ENCODE data around the gene AJAP1.
"Not testable (repeated sequence)": the region's sequence is repeated elsewhere in the genome, so short reads cannot be mapped to it uniquely, and the experiment has no call there.

Gene AJAP1

DNA sequence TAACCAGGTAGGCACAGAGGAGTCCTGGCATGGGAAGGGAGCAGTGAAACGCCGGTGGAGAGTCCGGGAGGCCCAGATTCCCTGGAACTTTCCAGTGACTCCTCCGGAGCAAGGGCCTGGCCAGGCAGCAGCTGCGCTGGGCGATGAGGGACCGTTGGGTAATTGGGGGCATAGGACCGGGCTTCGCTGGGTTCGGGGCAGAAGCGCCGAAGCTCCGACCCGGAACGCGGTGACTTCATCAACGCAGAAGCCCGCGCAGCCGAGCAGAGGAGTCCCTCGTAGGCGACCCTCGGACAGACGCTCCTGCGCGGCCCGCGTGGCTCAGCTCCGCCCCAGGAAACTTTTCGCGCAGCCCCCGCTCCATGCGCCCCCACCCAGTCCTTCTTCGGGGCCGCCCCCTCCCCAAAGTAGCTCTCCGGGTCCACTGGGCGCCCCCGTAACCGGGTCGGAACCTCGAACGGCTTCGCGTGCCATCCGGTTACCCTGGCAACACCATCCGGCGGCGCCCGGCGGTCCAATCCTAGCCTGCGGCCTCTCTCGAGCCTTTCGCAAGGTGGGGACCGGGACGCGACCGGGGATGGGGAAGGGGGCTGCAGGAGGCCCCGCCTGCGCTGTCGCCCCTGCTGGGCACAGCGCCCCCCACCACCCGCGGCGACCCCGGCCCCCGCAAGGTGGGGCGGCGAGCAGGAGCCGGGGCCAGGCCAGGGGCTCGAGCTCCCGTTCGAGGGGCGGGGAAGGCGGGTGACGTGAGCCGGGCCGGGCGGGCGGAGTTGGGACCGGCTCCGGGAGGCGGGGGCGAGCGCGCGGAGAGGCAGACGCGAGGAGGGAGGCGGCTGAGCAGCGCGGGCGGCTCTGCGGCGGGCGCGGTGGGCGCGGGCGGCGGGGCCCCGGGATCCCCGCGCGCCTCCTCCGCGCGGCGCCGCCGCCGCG is at the start of gene AJAP1:
Gene AJAP1, plus strand, starts transcription at position 814 of the 930 bp plus-strand sequence. CDS start 817 bp downstream, outside the sequence.
- DNase-seq = no peak

DNA sequence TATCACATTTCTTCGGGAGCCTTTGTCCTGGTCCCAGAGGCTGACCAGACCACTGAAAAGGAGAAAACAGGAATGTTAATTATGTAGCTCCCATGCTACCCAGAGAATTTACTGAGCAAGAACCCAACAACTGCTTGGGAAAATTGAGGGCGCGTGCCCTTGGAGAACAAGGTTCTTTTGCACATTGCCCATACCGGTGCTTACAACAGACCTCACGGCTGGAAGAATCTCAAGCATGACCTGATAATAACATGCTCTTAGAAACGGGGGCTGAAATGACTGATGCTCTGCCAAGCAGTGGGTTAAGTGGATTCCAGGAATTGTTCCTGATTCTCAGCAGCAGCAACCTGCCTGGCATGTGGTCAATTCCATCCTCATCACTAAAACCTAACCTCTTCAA is 49.3 kb upstream of the AJAP1 start:
- DNase-seq = no peak

- DNase-seq = no peak
These were observed 42.7 kb upstream of the AJAP1 start for GRCh38 chr1:4611563-4612341.

DNA sequence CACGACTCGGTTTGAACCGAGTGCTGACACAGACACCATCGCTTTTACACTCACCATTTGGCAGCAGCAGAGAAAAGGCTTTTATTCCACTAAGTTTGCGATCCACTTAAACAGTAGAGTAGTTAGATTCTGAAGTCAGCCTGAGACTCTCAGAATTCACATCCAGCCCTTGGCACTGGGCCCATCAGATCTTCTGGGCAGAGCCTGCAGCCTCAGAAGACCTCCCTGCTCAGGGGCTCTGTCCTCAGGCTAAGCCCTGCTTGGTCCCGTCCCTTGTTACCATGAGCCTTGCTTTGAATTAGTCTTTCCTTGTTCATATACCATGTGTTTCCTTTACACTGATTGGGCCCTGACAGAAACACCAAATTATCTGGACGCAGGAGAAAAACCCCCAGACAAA is 41.4 kb upstream of the AJAP1 start:
- no peak for DNase-seq

DNA sequence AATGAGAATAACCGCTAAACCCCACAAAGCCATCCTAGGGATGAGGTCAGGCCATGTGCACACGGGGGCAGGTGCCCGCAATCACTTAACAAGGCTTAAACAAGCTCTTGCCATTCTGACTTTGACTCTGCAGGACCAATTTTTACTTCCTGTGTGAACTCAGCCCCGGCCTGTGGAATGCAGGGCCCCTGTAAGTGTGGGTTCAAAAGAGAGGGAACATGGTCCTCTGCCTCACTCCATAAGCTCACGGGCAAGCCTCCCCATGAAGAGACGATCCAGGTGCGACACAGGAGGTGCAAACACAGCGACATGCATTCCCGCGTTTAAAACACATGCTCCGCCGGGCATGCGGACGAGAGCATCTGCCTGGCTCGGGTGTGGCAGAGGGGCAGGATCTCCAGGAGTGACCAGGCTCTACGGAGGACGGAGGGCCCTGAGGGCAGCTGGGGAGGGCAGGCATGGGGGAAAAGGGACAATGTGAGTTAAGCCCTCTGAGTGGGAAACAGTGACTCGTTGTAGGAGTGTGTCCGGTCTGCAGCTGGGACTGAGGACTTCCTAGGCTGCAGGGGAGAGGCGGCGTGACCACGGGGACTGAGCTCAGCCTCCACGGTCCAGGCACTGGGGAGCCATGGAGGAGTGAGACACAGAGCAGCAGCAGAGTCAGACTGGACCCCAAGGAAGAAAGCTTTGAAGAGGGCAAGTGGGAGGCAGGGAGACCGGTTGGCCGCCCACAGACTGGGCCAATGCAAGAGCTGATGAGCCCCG is 40.6 kb upstream of the AJAP1 start:
- no peak for DNase-seq

- no peak for DNase-seq
These were observed 39.9 kb upstream of the AJAP1 start for GRCh38 chr1:4614371-4615137.

DNA sequence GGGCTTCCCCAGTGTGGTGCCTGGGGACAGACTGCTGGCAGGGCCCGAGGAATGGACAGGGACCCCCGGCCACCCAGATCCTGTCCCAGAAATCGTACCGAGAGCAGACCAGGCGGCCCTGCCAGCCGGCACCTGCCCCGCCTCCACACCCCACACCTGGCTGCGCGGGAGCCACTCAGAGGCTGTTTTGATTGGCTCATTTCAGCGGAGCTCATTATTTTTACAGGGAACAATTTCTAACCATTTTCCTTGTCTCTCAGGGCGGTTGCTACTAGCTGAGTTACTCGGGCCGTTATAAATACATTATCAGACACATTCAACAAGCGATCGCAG is 39.3 kb upstream of the AJAP1 start:
- DNase-seq = no peak

- DNase-seq = no peak
These were observed 38.9 kb upstream of the AJAP1 start for GRCh38 chr1:4615501-4615900.

- no peak for DNase-seq
These were observed 37.5 kb upstream of the AJAP1 start for GRCh38 chr1:4616831-4617465.

DNA sequence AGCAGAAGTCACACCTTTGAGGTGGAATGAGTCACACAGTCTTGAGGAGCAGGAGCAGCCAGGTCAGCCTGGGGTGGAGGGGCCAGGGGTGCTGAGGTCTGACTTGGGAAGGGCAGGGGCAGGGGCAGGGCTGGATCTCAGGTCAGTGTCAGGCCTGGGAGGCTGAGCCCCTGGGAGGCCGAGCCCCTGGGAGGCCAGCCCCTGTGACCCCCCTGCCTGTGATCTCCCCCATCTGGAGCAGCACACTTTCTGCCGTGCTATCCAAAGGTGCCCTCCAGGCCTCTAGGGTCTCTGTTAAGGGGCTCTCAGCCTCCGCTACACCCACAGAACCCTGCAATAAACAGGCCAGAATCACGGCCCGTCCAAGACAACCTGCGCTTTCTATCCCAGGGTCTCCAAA is 36.9 kb upstream of the AJAP1 start:
- DNase-seq = no peak

- not testable (repeated sequence) for DNase-seq
These were observed 35.6 kb upstream of the AJAP1 start for GRCh38 chr1:4618827-4619226.

DNA sequence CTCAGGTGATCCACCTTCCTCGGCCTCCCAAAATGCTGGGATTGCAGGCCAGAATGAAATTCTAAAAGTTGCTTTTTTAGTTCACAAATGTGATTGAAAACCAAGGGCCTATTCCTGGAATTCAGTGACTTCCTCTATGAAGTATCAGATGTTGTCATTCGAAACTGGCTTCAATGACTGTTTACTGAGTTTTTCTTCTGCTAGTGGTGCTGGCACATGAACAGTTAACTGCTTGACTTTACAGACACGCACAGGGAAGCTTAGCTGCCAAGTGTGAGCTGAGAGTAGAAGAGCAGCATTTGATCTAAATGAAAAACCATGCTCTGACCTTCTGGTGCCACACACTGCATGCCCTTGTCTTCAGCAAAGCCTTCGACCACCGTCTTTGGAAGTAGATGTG is 32.8 kb upstream of the AJAP1 start:
- DNase-seq = no peak

DNA sequence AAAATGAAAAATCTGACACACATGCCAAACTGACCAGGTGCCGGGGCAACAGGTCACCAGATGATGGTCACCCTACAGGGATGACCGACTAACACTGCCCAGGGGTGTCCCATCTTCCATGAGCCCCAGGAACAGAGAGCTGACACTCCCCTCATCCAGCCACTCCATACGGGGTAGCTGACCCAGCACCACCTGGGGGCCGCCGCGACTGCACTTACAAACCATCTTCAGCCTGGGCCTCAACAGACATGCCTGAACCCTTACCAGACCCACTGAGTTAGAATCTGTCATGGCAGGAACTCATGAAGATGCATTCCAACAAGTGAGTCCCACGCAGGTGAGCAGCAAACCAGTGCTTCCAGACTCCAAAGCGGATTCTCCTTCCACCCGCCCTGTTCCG is 31.6 kb upstream of the AJAP1 start:
- DNase-seq = no peak

DNA sequence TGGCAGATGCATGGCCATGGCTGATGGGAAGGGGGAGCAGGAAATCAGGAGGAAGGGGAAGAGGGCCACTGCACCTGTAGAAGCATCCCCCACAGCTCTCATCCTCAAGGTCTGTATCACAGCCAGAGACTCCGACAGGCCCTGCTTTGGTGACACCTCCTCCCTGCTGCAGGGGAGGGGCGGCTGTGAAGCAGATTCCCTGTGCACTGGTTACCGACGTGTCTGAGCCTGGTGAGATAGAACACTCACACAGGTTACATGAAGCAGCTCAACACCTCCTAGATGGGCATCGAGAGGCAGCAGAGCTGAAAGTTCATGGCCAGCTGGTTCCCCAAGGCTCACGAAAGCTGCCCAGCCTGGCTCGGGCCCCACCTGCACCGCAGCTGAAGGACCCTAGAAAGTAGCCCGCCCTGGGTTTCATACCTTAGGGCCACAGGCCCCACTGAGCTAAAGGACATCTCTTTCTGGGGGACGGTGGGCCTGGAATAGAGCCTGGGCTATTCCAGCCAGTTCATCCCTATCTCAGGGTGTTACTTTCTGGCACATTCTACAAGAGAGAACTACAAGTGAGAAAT is 30.2 kb upstream of the AJAP1 start:
- no peak for DNase-seq

GRCh38 chr1:4624801-4625200 is 29.6 kb upstream of the AJAP1 start:
- DNase-seq = no peak

DNA sequence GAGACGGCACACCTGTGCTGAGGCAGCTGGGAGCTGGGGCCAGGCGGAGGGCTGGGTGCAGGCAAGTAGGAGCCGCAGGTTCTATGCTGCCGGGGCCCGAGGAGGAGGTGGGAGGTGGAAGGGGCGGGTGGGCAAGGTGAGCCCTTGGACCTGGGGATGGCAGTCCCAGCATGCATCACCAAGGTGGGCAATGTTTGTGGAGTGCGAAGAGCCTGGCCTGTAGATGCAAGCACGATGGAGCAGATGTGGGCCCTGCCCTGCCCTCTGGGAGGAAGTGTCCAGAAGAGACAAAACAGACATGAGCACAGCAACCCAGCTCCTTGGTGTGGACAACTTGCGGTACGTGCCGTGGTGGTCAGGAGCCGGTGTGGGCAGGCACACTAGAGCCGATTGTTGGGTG is 28.3 kb upstream of the AJAP1 start:
- no peak for DNase-seq

- no peak for DNase-seq
These were observed 27.7 kb upstream of the AJAP1 start for GRCh38 chr1:4626560-4627319.

- no peak for DNase-seq
These were observed 27.1 kb upstream of the AJAP1 start for GRCh38 chr1:4627353-4627752.

GRCh38 chr1:4628992-4629391 is 25.4 kb upstream of the AJAP1 start:
- DNase-seq = no peak

- DNase-seq = no peak
These were observed 23.8 kb upstream of the AJAP1 start for GRCh38 chr1:4630561-4630960.

DNA sequence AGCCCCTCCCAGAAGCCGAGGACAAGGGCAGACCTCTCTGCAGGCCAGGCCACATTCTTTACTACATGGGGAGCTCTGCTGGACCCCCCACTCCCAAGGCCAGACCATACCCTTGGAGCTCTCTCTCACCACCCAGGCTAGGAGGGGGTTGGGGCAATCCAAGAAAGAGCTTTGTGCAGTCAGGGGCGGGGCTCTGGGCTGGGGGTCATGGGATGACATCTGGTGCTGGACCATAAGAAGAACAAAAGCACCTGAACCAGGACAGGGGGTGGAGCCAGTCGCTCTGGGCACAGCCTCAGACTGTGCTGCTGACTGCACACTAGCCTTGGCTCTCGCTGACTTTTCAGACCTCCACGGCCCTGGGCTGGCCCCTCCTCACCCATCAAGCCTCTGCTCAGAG is 23.1 kb upstream of the AJAP1 start:
- DNase-seq = no peak
